HCT116 (cell line): ENCODE data around the gene ZNF750. TPM values are rescaled to one million over a fixed set of nuclear protein-coding genes. Genes with fewer than 3 reads are reported as not detected.

Experiments
- ATAC-seq: fragments of 200-7000 bp; cut with Tn5 transposase; 2 replicates; pipeline ENCODE4 v1.9.1; 2020; ENCODE audit warnings: mild to moderate bottlenecking, moderate library complexity
- BruUV-seq: library from RNA; stranded (reverse); fragments of 400-500 nt; replicated peaks from 2 replicates; lab custom pipeline; 2021; lab: Mats Ljungman, UMichigan
- CTCF ChIA-PET: fragments of 300-600 bp; sonication (Branson Sonifier 250); formaldehyde crosslinking; loops from one replicate; lab custom pipeline; 2021; ENCODE audit warnings: antibody characterized with exemption; lab: Charles Lee
- POLR2A ChIA-PET: fragments of 300-600, 350-600 bp; sonication (Branson Sonifier 250); formaldehyde crosslinking; loops from one replicate; lab custom pipeline; 2021; ENCODE audit warnings: antibody characterized with exemption; lab: Charles Lee
- RAD21 ChIA-PET, 2 experiments: fragments of 300-600 bp; sonication (Branson Sonifier 250); formaldehyde crosslinking; loops; one replicate each; lab custom pipeline; 2023; ENCODE audit warnings: low total read pairs in 2 of 2; ENCODE audit not compliant: uncharacterized antibody in 2 of 2, unreplicated experiment in 2 of 2, low non-redundant PET in 1 of 2; lab: Charles Lee
- DNase-seq: peaks from one replicate; pipeline ENCODE4 v3.0.0-alpha.2; 2010; ENCODE audit warnings: low read depth, low spot score
- H2AFZ ChIP-seq: fragments of 200-600 bp; shearing (Covaris generic), sonication (generic); 2 replicates; pipeline ENCODE4 v1.6.1; 2017; ENCODE audit warnings: low read depth, mixed run types, mixed read lengths, antibody characterized with exemption, low read length; ENCODE audit not compliant: poor library complexity, severe bottlenecking
- H3K27ac ChIP-seq: 2 replicates; pipeline ENCODE4 v1.5.1; 2012; ENCODE audit warnings: low read depth, low read length
- H3K27me3 ChIP-seq: fragments of 200-600 bp; sonication (generic); 2 replicates; pipeline ENCODE4 v1.6.1; 2016; ENCODE audit warnings: mixed run types, low read length, mixed read lengths; ENCODE audit not compliant: insufficient read depth
- H3K36me3 ChIP-seq, 2 experiments: fragments of 200-500 bp in 1 of 2; fragments of 200-600 bp in 1 of 2; sonication (Bioruptor generic) in 1 of 2; sonication (generic) in 1 of 2; 2 replicates each; pipeline versions ENCODE4 v1.5.1 to v1.6.1; 2014 to 2016; ENCODE audit warnings: low read length in 2 of 2, inconsistent platforms in 1 of 2, mixed read lengths in 1 of 2, mixed run types in 1 of 2; ENCODE audit not compliant: insufficient read depth in 2 of 2, control insufficient read depth in 1 of 2
- H3K4me1 ChIP-seq, 2 experiments: fragments of 200-600 bp in 1 of 2; sonication (generic) in 1 of 2; 2 replicates each; pipeline versions ENCODE4 v1.5.1 to v1.6.1; 2012 to 2017; ENCODE audit warnings: low read length in 2 of 2, inconsistent platforms in 1 of 2, mild to moderate bottlenecking in 1 of 2, mixed read lengths in 1 of 2, mixed run types in 1 of 2, moderate library complexity in 1 of 2; ENCODE audit not compliant: insufficient read depth in 2 of 2, control insufficient read depth in 1 of 2
- H3K4me2 ChIP-seq: fragments of 200-600 bp; sonication (generic); 2 replicates; pipeline ENCODE4 v1.6.1; 2017; ENCODE audit warnings: mixed run types, low read length, mixed read lengths
- H3K4me3 ChIP-seq, 2 experiments: fragments of 200-600 bp in 1 of 2; sonication (generic) in 1 of 2; replicated peaks in 1 of 2; 2 replicates each; pipeline ENCODE4 v1.5.1; 2011 to 2016; ENCODE audit warnings: low read length in 2 of 2, control low read depth in 1 of 2, low read depth in 1 of 2, mild to moderate bottlenecking in 1 of 2, mixed read lengths in 1 of 2, mixed run types in 1 of 2
- H3K79me2 ChIP-seq: fragments of 200-600 bp; sonication (generic); 2 replicates; pipeline ENCODE4 v1.6.1; 2017; ENCODE audit warnings: mild to moderate bottlenecking, mixed run types, low read length, moderate library complexity, mixed read lengths; ENCODE audit not compliant: insufficient read depth
- H3K9ac ChIP-seq: fragments of 200-600 bp; sonication (generic); 2 replicates; pipeline ENCODE4 v1.6.1; 2016; ENCODE audit warnings: low read length, mixed read lengths
- H3K9me2 ChIP-seq: fragments of 200-600 bp; sonication (generic), shearing (Covaris generic); 2 replicates; pipeline ENCODE4 v1.6.1; 2017; ENCODE audit warnings: mixed run types, mild to moderate bottlenecking, moderate library complexity; ENCODE audit not compliant: insufficient read depth
- H3K9me3 ChIP-seq, 2 experiments: fragments of 200-500 bp in 1 of 2; fragments of 200-600 bp in 1 of 2; sonication (Bioruptor generic) in 1 of 2; sonication (generic) in 1 of 2; 2 replicates each; pipeline ENCODE4 v1.6.1; 2014 to 2017; ENCODE audit warnings: low read length in 2 of 2, mixed read lengths in 2 of 2, inconsistent platforms in 1 of 2, low read depth in 1 of 2, mild to moderate bottlenecking in 1 of 2, mixed run types in 1 of 2, moderate library complexity in 1 of 2; ENCODE audit not compliant: control insufficient read depth in 1 of 2, insufficient read depth in 1 of 2
- H4K20me1 ChIP-seq: fragments of 200-600 bp; sonication (generic), shearing (Covaris generic); 2 replicates; pipeline ENCODE4 v1.6.1; 2017; ENCODE audit warnings: mixed run types, mild to moderate bottlenecking, moderate library complexity; ENCODE audit not compliant: insufficient read depth
- CBX3 ChIP-seq: IDR thresholded peaks from 2 replicates; pipeline ENCODE4 v1.6.1; 2012; ENCODE audit warnings: low read depth
- CEBPB ChIP-seq: IDR thresholded peaks from 2 replicates; pipeline ENCODE4 v1.6.1; 2012; ENCODE audit warnings: low read depth
- EGR1 ChIP-seq: IDR thresholded peaks from 2 replicates; pipeline ENCODE4 v1.6.1; 2012; ENCODE audit warnings: low read depth
- ELF1 ChIP-seq: IDR thresholded peaks from 2 replicates; pipeline ENCODE4 v1.6.1; 2012; ENCODE audit warnings: low read depth, borderline replicate concordance
- EZH2phosphoT487 ChIP-seq: fragments of 200-600 bp; IDR thresholded peaks from 2 replicates; pipeline ENCODE4 v1.6.1; 2018; ENCODE audit warnings: antibody characterized with exemption, borderline replicate concordance
- FOSL1 ChIP-seq: IDR thresholded peaks from 2 replicates; pipeline ENCODE4 v1.6.1; 2012; ENCODE audit warnings: low read depth
- JUND ChIP-seq: IDR thresholded peaks from 2 replicates; pipeline ENCODE4 v1.6.1; 2012
- MAX ChIP-seq: IDR thresholded peaks from 2 replicates; pipeline ENCODE4 v1.6.1; 2012
- POLR2AphosphoS5 ChIP-seq: IDR thresholded peaks from 2 replicates; pipeline ENCODE4 v1.6.1; 2011; ENCODE audit warnings: mild to moderate bottlenecking, low read depth, low read length, moderate library complexity
- RAD21 ChIP-seq: IDR thresholded peaks from 2 replicates; pipeline ENCODE4 v1.6.1; 2012; ENCODE audit warnings: low read depth, mild to moderate bottlenecking
- SP1 ChIP-seq: IDR thresholded peaks from 2 replicates; pipeline ENCODE4 v1.6.1; 2012; ENCODE audit warnings: low read depth
- SRF ChIP-seq: IDR thresholded peaks from 2 replicates; pipeline ENCODE4 v1.6.1; 2012; ENCODE audit warnings: low read depth
- TCF7L2 ChIP-seq: IDR thresholded peaks from 2 replicates; pipeline ENCODE4 v1.7.0; 2011; ENCODE audit warnings: borderline replicate concordance, inconsistent platforms; ENCODE audit not compliant: insufficient read depth, insufficient read length; ENCODE audit errors: extremely low read depth
- YY1 ChIP-seq: IDR thresholded peaks from 2 replicates; pipeline ENCODE4 v1.6.1; 2011; ENCODE audit warnings: low read length, low read depth, moderate library complexity, mild to moderate bottlenecking; ENCODE audit not compliant: insufficient replicate concordance; ENCODE audit errors: extremely low read depth
- ZBTB33 ChIP-seq: IDR thresholded peaks from 2 replicates; pipeline ENCODE4 v1.6.1; 2011; ENCODE audit warnings: mild to moderate bottlenecking, low read length, moderate library complexity; ENCODE audit not compliant: insufficient replicate concordance; ENCODE audit errors: extremely low read depth
- ZFX ChIP-seq: fragments of 450-650 bp; IDR thresholded peaks from 2 replicates; pipeline ENCODE4 v1.6.1; 2017
- ZNF274 ChIP-seq: fragments of 200-500 bp; sonication (Bioruptor generic); IDR thresholded peaks from 2 replicates; pipeline ENCODE4 v1.6.1; 2014; ENCODE audit warnings: mild to moderate bottlenecking, low read depth, low read length, inconsistent platforms
- intact Hi-C: fragments of 100-400 bp; cut with micrococcal nuclease; formaldehyde crosslinking; loops from 2 replicates; pipeline ENCODE4 v1.10.0; 2022
- total RNA-seq: library from RNA; stranded (reverse); gene quantifications from one replicate; pipeline ENCODE4 v1.2.1, GENCODE V29; 2021; ENCODE audit not compliant: unreplicated experiment

The ZNF750 gene
- total RNA-seq, 1 experiment from 2014 or later, result not detected

- CTCF ChIA-PET, result no interaction called here
- H4K20me1 ChIP-seq, result peaks cover 3% of the 10 kb centered on the region; the same call in 1 of the 2 replicates
- no peaks in the 10 kb centered on the region for H3K27me3 ChIP-seq
- no peaks in the 10 kb centered on the region for H3K9me2 ChIP-seq
- H3K36me3 ChIP-seq, result peaks cover 0 to 22% of the 10 kb centered on the region in 2 experiments; a peak in 2 of 4 replicates
- no peaks in the 10 kb centered on the region for H3K9me3 ChIP-seq
- RAD21 ChIA-PET, result no interaction called here
- POLR2A ChIA-PET, result no interaction called here
- H3K4me1 ChIP-seq, result no peaks in the 10 kb centered on the region
- H2AFZ ChIP-seq, result no peak overlapping the region
- H3K9ac ChIP-seq, result no peak overlapping the region
- no TSS peak for BruUV-seq
- no peak for ATAC-seq
- intact Hi-C loops, result no loop called here
- H3K79me2 ChIP-seq, result peaks cover 21% of the 10 kb centered on the region; the same call in 1 of the 2 replicates
- no peak for TF ChIP-seq FOSL1
- no peak for TF ChIP-seq ZBTB33
- TF ChIP-seq EGR1, result no peak
- TF ChIP-seq TCF7L2, result no peak
- TF ChIP-seq EZH2phosphoT487, result no peak
- no peak for TF ChIP-seq CEBPB
- no peak for TF ChIP-seq SRF
- no peak for TF ChIP-seq JUND
- no peak for TF ChIP-seq ZNF274
- no peak for TF ChIP-seq ZFX
- no peak for TF ChIP-seq ELF1
- no peak for TF ChIP-seq RAD21
- no peak for TF ChIP-seq POLR2AphosphoS5
- no peak for TF ChIP-seq CBX3
- no peak for TF ChIP-seq YY1
- TF ChIP-seq MAX, result no peak
- no peak for TF ChIP-seq SP1
- no peak overlapping the region for H3K4me2 ChIP-seq
- no peak overlapping the region for H3K4me3 ChIP-seq
- H3K27ac ChIP-seq, result no peak overlapping the region; the same call in 1 of the 2 replicates
- no peak for DNase-seq
Observed at GRCh38 chr17:82828875-82829487, 10.8 kb downstream of the ZNF750 start.
